GM10847 (cell line): ENCODE results near the gene TMEM72.

ENCODE experiments used
- POLR2A ChIP-seq: IDR thresholded peaks from 2 replicates; pipeline ENCODE4 v1.6.1; 2011; ENCODE audit not compliant: insufficient read length; ENCODE audit errors: extremely low read depth

The TMEM72 gene

GRCh38 chr10:44970812-44971395 lies 59.8 kb downstream of the TMEM72 start:
- no peak for TF ChIP-seq POLR2A

- no peak for TF ChIP-seq POLR2A
Observed at GRCh38 chr10:44971434-44971833, 60.3 kb downstream of the TMEM72 start.

- TF ChIP-seq POLR2A, result no peak
Observed at GRCh38 chr10:44971935-44972757, 61.0 kb downstream of the TMEM72 start.

GRCh38 chr10:44972874-44973306 lies 61.8 kb downstream of the TMEM72 start:
- TF ChIP-seq POLR2A, result no peak

DNA sequence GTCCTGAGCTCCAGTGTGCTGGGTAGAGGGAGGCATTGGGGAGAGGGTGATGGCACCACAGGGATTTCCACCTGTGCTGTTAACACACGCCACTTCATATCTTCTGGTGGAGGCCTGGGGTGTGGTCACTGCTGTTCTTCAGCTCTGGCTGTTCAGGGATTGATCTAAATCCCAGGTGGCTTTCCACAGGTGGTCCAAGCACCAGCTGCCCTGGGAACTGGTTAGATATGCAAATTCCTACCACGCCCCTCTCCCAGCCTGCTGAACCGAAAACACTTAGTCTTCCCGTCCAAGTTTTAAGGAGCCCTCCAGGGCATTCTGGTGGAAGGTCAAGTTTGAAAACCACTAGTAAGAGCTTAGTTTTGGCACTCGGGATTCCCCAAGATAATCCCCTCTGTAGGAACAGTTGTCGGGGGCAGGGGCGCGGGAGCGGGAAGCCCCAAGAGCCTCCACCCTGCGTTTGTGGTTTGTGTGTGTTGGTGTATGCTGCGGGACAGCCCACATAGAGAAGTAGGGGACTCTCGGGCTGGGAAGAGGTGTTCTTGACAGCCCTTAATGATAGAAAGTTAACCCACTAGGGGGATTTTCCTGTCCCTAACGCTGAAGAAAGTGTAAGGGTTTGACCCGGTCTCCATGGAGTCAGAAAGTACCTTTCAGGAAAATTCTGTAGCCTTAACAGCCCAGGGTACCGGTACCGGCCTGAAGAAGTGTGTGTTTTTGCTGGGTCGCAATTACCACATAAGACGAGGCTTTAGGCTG lies 62.4 kb downstream of the TMEM72 start:
- TF ChIP-seq POLR2A, result no peak

DNA sequence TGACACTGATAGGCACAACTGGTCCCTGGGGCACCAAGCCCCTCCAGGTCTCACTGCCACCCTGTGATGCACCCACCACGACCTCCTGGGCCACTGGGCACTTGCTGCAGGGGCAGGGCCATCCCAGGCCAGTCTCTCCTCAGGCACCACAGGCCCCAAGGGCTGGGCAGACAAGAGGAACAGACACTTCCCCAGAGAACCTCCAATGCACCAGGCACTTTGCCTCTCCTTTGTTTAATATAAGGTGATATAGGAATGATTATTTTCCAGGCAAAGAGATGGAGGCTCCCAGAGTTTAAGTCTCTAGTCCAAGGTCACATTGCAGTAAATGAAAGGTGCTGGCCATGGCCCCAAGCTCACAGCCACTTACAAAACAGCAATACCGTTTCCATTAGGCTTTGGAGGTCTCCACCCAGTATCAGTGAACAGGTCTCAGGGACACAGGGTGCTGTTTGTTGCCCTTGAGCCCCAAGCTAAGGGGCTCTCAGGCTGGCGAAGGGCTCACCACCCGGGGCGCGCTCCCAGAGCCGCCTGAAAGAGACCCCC lies 63.0 kb downstream of the TMEM72 start:
- TF ChIP-seq POLR2A, result no peak

DNA sequence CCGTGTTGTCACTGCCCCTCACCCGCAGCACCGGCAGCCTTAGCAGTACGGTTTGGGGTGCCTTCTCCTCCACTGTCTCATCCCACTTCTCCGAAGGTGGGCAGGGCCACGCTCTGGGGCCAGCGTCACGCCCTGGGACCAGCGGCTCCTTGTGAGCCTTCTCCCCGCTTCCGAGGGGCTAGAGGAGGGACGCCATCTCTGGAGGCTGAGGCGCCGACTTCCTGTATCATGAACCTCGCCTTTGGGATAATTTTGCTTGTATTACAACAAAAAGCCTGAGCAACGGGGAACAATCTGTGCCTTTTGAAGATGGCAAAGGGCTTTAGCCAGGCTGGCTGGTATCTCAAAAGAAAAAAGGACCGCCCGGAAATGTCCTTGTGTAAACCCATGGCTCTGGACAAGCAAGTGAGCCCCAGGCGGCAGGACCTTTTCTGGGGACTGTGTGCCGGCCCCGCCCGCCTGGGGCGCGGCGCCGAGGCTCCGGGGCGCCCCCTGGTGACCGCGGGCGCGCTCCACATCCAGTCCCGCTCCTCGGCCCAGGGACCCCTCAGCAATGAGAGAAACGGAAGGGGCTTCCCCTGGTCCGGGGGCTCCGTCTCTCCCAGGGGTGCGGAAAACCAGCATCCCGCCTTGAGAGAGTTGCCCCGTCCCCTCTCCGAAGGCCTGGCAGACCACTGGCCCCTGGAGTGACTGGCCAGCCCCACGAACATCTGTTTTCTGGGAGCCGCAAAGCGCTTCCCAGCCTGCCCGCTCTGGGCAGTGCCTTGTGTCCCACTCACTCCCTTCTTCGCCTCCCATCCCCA lies 63.7 kb downstream of the TMEM72 start:
- peak; percentile 28 for TF ChIP-seq POLR2A

- no peak for TF ChIP-seq POLR2A
Observed at GRCh38 chr10:44975431-44976331, 64.5 kb downstream of the TMEM72 start.

GRCh38 chr10:44976352-44977198 lies 65.4 kb downstream of the TMEM72 start:
- no peak for TF ChIP-seq POLR2A

DNA sequence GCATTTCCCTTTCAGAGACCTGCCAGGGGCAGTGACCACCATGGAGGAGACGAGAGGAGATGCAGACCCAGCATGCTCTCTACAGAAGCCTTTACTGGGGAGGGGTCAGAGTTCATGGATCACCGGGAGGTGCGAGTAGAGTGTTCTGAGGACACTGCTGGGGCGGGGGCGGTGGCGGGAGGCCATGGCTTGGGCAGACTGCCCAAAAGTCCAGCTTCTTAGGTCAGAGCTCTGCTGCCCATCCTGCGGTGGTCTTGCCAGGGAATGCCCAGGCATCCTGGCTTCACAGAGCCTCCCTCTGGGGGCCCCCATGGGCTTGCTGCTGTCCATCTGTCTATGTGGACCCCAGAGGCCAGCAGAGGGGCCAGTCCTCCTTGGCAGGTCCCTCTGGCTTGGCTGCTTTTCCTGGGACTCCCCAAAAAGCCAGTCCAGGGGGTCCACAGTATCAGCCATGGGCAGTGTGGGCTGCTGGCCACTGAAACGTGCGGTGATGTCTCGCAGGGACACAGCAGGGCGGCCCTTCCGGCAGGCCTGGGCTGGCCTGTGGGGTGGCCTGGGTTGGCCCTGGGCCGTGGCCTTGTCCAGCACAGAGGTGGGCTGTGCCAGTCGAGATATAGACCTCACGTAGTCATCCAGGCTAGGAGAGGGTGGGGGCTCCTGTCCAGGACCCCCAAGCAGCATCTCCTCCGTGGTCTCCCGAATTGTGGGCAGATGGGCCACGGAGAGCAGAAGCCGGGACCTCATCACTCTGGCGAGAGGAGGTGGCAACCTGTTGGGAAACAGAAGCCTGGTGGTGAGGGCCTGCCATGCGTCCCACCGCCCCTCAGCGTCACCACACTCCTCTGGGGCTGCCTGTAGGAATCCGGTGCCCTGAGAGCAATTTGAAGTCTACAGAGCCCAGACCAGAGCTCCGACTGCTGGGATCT lies 66.4 kb downstream of the TMEM72 start:
- TF ChIP-seq POLR2A, result no peak

DNA sequence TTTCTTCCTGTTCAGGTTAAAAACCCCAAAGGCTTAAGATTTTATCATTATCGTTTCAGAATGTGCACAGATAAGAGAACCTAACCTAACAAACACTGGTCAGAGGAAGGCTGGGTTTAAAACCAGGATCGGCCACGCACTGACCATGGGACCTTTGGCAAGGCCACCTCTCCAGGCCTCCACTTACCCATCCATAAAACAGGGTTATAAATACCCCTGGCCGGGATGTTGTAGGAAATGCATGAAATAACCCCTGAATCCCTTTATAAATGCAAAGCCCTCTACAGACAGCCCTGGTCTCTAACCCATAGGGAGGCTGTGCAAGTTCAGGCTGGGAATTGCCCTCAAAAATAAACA lies 67.1 kb downstream of the TMEM72 start:
- no peak for TF ChIP-seq POLR2A
